HG03439 (cell line): ENCODE results near the gene CBFA2T3.
"Not testable (repeated sequence)": the region's sequence is repeated elsewhere in the genome, so short reads cannot be mapped to it uniquely, and the experiment has no call there.

Experiments
- ATAC-seq: cut with Tn5 transposase; IDR thresholded peaks from one replicate; pipeline ENCODE4 v1.9.1; 2021; ENCODE audit warnings: mild to moderate bottlenecking, moderate library complexity; ENCODE audit not compliant: unreplicated experiment

The CBFA2T3 gene

DNA sequence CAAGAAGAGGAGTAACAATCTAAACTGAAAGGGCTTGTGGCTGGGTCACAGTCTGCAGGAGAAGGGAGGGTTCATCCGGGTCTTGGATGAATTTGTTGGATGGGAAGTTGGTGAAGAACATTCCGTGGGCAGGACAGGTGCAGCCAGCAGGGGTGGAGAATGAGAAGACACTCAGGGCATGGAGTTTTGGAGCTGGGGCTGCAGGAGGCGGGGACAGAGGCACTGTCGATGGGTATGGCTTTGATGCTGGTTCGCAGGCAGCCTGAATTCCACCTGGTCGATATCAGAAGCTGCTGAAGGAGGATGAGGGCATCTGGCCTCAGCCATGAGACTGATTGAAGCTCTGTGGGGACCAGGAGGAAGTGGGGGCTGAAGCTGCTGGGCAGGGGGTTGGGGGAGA lies 36.1 kb upstream of the CBFA2T3 start:
- ATAC-seq = no peak

DNA sequence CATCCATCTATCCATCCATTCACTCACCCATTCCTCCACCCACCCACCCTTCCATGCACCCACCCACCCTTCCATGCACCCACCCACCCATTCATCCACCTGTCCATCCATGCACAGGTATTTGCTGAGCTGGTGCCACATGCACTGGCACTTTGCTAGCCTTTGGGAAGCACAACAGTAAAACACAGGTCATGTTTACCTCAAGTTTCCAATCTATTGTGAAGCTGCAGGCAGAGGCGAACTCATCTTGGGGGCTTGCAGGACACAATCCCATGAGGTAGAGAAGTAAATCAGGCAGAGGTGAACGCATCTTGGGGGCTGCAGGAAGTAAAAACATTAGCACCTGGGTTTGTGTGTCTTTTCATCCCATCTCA lies 35.6 kb upstream of the CBFA2T3 start:
- ATAC-seq = no peak

DNA sequence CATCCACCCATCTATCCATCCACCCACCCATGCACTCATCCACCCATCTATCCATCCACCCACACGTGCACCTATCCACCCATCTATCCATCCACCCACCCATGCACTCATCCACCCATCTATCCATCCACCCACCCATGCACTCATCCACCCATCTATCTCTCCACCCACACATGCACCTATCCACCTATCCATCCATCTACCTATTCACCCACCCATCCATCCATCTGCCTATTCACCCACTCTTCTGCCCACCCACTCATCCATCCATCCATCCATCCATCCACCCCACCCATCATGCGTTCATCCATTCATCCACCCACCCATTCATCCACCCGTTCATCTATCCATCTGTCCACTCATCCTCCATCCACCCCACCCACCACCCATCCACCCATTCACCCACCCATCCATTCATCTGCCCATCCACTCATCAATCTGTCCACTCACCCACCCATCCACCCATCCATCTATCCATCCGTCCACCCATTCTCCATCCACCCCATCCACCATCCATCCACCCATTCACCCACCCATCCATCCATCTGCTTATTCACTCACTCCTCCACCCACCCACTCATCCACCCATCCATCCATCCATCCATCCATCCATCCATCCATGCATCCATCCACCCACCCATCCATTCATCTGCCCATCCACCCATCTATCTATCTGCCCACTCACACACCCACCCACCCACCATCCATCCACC lies 35.1 kb upstream of the CBFA2T3 start:
- no peak for ATAC-seq

DNA sequence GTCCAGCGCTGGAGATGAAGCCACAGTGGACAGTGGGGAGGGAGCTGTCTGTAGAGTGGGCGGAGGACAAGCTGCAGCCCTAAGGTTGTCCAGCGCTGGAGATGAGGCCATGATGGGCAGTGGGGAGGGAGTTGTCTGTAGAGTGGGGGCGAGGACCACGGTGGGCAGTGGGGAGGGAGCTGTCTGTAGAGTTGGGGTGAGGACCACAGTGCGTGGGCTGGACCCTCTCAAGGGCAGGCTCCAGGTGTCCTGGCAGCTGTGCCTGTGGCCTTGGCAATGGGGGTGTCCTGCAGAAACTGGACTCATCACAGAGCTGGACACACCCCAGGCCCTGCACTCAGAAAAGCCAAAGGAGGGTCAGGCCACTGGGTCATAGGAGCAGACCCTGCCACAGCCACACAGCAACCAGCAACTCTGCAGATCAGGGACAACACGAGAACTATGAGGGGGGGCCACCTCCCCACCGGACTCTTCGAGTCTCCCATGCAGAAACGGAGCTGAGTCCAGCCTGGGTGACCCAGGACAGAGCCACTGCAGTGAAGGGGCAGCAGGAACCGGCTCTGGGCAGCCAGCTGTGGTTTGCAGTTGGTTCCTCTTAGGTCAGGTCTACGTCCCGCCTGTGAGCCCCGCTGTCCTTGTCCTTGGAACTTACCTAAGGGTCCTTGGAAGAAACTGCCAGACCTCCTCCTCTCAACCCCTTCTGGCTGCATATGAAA lies 33.4 kb upstream of the CBFA2T3 start:
- ATAC-seq = no peak

DNA sequence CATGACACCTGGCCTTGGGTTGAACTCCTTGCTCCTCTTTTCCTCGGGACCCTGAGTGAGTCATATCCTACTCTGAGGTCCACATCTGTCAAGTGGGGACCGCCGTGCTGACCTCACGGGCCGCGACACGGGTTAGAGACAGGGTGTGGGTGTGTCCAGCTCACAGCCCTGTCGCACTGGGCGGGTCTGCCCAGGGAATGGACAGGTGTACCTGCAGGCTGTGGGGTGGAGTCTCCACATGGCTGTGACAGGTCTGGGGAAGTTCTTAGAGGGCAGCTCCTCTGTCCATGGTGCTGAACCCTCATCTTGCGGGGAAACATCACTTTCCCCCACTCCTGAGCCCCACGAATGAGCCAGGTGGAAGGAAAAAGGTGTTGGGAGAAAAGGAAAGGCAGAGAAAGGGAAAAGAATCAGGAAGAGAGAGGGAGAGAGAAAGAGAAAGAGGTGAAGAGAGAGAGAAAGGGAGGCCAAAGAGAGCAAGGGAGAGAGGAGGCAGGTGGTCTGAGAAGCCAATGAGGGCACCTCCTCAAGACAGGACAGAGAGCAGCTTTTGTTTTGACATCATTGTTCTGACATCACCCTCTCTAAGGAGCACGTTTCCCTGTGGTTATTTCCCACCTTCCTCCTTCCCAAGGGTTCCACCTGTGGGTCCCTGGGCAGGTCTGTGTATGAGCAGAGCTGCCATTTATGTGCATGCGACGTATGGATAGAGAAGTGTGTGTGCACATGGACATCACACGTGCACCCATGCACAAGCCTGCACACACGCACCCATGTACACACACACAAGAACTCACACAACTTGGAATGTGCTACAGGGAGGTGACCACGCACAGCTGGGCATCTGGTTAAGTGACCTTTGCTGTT lies 32.6 kb upstream of the CBFA2T3 start:
- no peak for ATAC-seq

DNA sequence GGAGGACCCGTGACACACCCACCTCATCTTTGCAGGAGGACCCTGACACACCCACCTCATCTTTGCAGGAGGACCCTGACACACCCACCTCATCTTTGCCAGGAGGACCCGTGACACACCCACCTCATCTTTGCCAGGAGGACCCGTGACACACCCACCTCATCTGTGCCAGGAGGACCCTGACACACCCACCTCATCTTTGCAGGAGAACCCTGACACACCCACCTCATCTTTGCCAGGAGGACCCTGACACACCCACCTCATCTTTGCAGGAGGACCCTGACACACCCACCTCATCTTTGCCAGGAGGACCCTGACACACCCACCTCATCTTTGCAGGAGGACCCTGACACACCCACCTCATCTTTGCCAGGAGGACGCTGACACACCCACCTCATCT lies 31.8 kb upstream of the CBFA2T3 start:
- not testable (repeated sequence) for ATAC-seq

DNA sequence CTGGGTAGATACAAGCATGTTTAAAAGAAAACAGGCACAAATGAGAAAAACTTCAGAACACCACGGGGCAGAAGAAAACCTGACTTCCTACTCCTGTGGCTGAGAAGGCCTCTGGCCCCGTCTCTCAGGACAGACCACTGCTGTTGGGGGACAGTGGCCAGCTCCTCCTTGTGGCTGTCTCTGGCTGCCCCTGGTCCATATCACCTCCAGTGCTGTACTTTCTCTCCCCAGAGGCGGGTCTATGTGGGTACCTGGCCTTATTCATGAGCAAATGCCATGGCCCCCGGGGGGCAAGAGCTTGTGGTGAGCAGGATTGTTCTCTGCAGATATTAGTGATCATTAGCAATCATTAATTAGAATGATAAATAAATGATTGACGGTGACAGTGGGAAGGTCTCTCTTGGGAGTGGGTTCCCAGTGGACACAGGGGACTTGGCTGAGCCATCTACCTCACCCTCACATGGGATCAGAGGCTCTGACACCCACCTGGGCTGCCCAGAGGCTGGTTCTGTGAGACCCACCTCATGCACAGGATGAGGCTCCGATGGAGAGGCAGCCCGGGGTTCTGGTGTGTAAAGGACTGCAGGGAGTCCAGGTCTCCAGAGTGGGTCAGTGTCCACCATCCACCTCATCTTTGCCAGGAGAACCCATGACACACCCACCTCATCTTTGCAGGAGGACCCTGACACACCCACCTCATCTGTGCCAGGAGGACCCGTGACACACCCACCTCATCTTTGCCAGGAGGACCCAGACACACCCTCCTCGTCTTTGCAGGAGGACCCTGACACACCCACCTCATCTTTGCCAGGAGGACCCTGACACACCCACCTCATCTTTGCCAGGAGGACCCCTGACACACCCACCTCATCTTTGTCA lies 30.6 kb upstream of the CBFA2T3 start:
- ATAC-seq = no peak

DNA sequence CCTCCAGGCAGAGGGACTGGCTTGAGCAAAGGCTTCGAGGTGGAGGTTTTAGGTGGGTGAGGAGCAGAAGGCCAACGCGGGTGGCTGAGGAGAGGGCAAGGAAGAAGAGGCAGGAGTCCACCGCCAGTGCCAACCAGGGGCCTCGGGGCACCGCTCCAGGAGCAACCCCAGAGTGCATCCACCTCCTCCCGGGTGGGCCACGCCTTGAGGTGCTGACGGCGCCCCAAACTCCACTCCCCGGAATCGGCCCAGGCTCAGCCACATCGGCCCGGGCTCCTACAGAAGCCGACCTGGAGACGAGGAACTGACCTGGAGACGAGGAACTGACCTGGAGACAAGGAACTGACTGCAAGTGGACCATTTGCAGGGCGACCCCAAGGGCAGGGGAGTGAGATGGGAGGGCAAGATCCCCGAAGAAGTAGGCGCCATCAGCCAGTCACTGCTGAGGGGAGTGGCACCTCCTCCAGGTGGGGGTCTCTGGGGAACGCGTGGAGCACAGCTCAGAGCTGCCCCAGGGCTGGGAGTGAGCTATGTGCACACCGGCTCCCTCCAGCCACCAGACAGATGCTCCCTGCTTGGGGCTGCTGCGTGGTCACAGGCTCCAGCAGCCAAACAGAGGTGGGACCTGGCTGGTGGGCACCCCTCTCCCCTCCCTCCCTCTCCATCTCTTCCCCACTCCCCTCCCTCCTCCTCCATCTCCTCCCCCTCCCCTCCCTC lies 29.2 kb upstream of the CBFA2T3 start:
- ATAC-seq = no peak

DNA sequence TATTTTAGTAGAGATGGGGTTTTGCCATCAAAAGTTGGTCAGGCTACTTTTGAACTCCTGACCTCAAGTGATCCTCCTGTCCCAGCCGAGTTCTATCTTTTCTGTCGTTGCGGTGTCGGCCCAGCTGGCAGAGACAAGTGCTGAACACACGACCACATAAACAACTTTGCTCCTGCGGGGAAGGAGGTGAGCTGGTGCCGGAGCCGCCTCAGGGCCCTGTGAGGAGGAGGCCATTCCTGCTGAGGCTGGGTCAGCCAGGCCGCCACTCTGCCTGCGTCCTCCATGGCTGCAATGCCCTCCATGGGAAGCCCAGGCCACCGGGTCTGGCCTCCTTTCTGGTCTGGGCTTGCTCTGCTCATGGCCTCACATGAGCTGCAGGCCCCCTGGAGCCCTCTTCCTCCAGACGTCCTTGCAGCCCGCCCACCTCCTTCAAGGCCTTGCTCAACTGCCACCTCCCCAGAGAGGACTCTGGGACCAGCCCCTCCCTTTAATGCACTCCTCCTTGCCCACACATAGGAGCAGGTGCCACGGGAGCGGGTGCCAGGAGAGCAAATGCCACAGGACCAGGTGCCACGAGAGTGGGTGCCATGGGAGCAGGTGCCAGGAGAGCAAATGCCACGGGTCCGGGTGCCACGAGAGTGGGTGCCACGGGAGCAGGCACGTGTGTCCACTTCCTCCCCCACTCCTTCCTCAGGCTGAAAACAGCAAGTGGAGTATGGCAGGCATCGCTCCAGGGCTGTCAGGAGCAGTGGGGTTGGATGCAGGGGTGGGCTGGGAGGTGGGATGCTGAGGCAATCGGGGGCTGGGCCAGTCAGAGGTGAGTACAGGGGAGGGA lies 28.4 kb upstream of the CBFA2T3 start:
- ATAC-seq = no peak

DNA sequence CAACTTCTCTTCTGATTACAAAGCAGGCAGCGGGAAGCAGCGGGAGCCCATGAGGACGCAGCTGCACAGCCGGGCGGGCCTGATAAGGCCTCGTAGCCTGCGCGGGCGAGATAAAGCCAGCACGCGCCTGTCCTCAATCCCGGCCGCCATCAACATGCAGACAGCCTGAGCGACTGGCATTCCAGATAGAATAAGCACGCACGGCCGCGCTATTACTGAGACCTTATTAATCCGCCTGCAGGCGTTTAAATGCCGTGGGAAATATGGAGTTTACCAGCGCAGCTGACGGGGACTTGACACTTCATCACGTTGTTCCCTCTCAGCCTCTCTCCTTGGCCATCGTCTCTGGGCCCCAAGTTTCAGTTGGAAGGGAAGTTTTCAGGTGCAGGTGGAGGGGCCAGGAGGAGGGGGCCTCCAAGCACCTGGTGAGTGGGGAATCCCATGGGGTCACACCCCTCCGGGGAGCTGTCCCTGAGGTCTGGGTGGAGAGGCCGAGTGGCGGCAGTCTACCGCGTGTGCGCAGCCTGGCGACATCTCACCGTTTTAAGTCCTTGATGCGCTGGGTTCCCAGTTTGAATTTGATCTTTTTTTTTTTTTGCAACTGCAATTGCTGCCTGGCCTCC lies 27.3 kb upstream of the CBFA2T3 start:
- ATAC-seq = no peak

DNA sequence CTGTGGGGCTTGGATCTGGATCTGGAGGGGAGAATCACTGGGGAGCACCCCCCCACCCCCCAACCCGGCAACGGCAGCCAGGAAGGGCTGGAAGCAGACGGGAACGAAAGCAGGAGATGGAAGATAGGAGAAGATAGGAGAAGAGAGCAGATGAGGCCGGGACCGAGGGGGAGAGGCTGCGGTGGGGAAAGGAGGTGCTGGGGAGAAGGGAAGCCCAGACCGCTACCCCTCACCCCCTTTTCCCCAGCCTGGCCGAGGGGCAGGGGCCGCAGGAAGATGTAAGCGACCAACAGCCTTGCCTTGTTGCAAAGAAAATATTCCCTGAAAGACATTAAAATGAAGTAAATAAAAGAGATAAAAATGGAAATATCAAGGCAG lies 26.8 kb upstream of the CBFA2T3 start:
- ATAC-seq = no peak

DNA sequence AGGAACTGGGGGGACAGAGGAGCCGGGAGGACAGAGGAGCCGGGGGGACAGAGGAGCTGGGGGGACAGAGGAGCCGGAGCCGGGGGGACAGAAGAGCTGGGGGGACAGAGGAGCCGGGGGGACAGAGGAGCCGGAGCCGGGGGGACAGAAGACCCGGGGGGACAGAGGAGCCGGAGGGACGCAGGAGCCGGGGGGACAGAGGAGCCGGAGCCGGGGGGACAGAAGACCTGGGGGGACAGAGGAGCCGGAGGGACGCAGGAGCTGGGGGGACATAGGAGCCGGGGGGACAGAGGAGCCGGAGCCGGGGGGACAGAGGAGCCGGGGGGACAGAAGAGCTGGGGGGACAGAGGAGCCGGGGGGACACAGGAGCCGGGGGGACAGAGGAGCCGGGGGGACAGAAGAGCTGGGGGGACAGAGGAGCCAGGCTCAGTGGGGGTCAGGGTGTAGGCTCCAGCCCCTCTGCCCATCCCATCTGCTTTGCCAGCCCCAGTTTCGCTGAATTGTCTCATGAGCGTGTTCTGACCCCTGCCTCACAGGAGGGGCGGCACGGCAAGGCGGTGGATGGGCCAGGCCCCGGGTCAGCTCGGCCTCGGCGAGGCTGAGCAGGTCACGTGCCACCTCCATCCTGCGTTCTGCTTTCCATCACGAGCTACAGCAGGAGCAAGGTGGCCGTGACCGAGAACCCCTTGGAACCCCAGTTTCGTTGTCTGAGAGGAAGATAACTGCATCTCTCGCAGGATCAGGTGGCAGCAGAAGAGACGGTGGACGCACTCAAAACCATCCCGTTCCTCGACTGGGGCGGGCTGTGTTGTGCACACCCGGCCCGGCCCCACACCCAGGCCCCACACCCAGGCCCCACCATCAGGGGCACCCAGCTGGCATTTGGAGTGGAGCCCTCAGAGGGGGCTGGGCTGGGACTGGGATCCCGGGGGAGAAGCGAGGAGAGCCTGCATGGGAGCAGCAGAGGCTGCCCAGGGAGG lies 26.1 kb upstream of the CBFA2T3 start:
- ATAC-seq = no peak

DNA sequence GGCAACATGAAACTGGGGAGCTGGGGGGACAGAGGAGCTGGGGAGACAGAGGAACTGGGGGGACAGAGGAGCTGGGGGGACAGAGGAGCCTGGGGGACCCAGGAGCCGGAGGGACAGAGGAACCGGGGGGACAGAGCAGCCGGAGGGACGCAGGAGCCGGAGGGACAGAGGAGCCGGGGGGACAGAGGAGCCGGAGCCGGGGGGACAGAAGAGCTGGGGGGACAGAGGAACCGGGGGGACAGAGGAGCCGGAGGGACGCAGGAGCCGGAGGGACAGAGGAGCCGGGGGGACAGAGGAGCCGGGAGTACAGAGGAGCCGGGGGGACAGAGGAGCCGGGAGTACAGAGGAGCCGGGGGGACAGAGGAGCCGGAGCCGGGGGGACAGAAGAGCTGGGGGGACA lies 25.1 kb upstream of the CBFA2T3 start:
- not testable (repeated sequence) for ATAC-seq

DNA sequence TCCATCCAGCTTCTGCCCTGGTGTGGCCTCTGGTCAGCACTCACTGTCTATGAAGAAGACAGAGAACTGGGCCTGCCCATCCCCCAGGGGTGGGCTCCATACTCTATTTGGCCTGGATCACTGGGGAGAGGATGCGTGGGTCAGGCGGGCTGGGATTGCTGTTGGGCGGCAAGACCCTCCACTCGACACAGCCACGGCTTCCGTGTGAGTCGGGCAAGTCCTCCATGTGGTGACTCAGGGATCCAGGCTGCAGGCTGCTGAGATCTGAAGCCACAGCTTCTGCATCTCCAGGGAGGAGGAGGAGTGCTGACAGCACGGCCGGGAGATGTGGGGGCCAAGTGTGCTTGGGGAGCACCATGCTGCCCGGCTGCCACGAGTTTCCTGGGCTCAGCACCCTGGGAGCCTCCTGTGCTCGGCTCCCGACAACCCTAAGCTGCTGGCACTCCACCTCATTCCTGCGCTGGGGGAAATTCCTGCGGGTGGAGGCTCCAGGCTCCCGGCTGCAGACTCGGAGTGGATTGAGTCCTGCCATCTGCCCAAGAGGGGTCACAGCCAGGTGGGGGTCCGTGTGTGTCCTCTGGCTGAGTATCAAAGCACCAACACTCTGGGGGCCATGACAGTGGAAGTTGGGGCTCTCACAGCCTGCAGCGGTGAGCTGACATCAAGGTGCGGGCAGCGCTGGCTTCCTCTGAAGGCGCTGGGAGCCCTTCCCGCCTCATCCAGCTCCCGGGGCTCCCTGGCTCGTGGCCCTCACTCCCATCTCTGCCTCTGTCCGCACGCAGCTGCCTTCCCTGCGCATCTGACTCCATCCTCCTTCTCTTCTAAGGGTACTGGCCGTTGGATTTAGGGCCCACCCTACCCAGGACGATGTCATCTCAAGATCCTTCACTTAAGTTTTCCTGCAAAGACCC lies 24.4 kb upstream of the CBFA2T3 start:
- no peak for ATAC-seq

DNA sequence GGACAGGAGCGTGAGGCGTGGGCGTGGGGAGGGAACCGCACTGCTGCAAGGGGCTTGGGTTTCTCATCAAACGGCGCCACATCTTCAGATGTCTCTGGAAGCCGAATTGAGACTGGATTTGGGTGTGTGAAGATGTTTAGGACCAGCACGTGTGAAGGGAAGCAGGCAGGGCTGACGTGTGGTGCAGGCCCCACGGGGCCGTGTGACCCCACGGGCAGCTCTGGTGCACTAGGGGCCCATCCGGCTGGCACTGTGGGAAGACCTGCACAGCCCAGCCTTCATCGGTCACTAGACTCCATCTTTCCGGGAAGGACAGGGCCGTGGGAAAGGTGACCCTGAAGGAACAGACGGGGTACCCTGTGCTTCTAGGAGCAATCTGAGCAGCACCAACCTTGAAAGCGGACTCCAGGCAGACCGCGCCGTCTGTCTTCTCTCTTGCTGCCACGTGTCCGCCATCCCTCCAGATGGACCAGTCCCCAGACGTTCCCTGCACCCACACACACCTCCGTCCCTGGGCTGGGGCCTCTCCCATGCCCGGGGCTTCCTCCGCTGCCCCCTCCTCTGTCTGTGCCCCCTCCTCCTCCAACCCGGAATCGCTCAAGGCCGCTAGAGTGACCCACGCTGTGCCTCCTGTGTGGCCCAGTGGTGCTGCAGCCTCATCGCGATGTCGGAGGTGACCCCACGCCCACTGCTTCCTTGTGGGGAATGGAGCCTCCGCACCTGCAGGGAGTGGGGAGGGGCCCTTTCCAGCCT lies 23.4 kb upstream of the CBFA2T3 start:
- no peak for ATAC-seq
